Upper lobe of left lung (tissue), 4 donors: Measurements from ENCODE around the gene CBX5.
A peak's percentile ranks its signal among the peaks of the same experiment; 100 is the strongest.

Experiments used
- EP300 ChIP-seq, 4 donors: sonication (generic); formaldehyde crosslinking; IDR thresholded peaks; one replicate each; pipeline ENCODE4 v1.5.1; 2017; ENCODE audit warnings: antibody characterized with exemption in 4 of 4, control low read depth in 2 of 4
- POLR2A ChIP-seq, 4 donors: fragments of 450-650 bp; IDR thresholded peaks; one replicate each; pipeline ENCODE4 v1.5.1; 2016 to 2017; ENCODE audit warnings: antibody characterized with exemption in 4 of 4, mild to moderate bottlenecking in 2 of 4
- POLR2AphosphoS5 ChIP-seq, 2 donors: sonication (generic); formaldehyde crosslinking; IDR thresholded peaks; one replicate each; pipeline ENCODE4 v1.5.1; 2017; ENCODE audit warnings: antibody characterized with exemption in 2 of 2
- TF ChIP-seq, protein P1 (sequence below), 6 experiments: fragments of 450-650 bp in 4 of 6; fragments of 200-600 bp in 2 of 6; sonication (generic) in 2 of 6; IDR thresholded peaks; one replicate each; pipeline ENCODE4 v1.5.1; 2016 to 2019; ENCODE audit warnings: antibody characterized with exemption in 6 of 6

DNA sequence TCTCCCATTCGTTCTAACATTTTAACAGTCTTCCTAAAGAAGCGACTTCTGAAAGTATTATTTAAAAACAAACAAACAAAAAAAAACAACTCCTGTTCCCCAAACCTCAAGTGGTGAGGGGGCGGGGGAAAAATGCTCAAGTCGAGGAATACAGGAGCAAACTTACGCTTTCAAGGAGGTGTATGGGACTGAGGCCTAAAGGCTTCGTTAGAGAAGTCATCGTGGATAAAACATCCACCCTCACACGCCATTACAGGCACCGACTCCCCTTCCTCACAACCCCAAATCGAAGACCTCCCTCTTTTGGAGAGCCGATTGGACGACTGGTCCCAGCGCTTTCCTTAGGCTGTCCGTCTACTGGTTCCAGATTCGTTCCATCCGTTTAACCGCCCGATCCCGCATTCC, 693 bp downstream of the CBX5 start:
- peak in 2 of 4 donors; percentile 14 to 76 for TF ChIP-seq POLR2A (IDR thresholded peaks at IDR 0.05)
- TF ChIP-seq, protein P1, sequence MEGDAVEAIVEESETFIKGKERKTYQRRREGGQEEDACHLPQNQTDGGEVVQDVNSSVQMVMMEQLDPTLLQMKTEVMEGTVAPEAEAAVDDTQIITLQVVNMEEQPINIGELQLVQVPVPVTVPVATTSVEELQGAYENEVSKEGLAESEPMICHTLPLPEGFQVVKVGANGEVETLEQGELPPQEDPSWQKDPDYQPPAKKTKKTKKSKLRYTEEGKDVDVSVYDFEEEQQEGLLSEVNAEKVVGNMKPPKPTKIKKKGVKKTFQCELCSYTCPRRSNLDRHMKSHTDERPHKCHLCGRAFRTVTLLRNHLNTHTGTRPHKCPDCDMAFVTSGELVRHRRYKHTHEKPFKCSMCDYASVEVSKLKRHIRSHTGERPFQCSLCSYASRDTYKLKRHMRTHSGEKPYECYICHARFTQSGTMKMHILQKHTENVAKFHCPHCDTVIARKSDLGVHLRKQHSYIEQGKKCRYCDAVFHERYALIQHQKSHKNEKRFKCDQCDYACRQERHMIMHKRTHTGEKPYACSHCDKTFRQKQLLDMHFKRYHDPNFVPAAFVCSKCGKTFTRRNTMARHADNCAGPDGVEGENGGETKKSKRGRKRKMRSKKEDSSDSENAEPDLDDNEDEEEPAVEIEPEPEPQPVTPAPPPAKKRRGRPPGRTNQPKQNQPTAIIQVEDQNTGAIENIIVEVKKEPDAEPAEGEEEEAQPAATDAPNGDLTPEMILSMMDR (IDR thresholded peaks at IDR 0.05): no peak
- no peak for TF ChIP-seq EP300 (IDR thresholded peaks at IDR 0.05)
- no peak for TF ChIP-seq POLR2AphosphoS5 (IDR thresholded peaks at IDR 0.05)
